C4-2B (cell line): ENCODE data around the gene CYP27A1.

Experiments used
- ZFX ChIP-seq: fragments of 450-650 bp; IDR thresholded peaks from 2 replicates; pipeline ENCODE4 v1.6.1; 2017
- TF ChIP-seq, protein P1 (sequence below): fragments of 450-650 bp; conservative IDR thresholded peaks from 2 replicates; pipeline ENCODE4 v1.5.1; 2017; ENCODE audit warnings: mild to moderate bottlenecking

DNA sequence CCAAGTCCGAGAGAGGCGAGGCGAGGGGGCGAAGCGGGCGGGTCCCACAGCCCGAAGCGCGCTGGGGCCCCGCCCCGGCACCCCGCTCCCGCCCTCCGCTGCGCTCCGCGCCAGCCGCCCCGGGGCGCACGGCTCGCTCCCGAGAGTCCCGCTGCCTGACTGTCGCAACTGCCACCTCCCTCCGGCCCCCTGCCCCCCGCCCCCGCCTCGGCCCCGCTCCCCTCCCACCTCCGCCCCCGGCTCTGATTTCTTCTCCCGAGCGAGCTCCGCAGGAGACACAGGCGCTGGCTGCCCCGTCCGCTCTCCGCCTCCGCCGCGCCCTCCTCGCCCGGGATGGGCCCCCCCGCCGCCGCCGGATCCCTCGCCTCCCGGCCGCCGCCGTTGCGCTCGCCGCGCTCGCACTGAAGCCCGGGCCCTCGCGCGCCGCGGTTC is 77.6 kb downstream of the CYP27A1 start, which contains the start of gene WNT6:
- TF ChIP-seq, protein P1, sequence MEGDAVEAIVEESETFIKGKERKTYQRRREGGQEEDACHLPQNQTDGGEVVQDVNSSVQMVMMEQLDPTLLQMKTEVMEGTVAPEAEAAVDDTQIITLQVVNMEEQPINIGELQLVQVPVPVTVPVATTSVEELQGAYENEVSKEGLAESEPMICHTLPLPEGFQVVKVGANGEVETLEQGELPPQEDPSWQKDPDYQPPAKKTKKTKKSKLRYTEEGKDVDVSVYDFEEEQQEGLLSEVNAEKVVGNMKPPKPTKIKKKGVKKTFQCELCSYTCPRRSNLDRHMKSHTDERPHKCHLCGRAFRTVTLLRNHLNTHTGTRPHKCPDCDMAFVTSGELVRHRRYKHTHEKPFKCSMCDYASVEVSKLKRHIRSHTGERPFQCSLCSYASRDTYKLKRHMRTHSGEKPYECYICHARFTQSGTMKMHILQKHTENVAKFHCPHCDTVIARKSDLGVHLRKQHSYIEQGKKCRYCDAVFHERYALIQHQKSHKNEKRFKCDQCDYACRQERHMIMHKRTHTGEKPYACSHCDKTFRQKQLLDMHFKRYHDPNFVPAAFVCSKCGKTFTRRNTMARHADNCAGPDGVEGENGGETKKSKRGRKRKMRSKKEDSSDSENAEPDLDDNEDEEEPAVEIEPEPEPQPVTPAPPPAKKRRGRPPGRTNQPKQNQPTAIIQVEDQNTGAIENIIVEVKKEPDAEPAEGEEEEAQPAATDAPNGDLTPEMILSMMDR: no peak
- TF ChIP-seq ZFX: no peak
